Naive thymus-derived CD8-positive, alpha-beta T cell (primary cell): ENCODE data around the gene RNF144A. TPM values are rescaled to one million over a fixed set of nuclear protein-coding genes. Genes with fewer than 3 reads are reported as not detected.

ENCODE experiments used
- ATAC-seq, 2 donors: fragments of 150-1000 bp; cut with Tn5 transposase in 1 of 2; sonication (Bioruptor Pico), chemical (Tn5 transposase) in 1 of 2; 1 replicate in 1 of 2; 2 replicates in 1 of 2; pipeline ENCODE4 v1.10.0; 2021; ENCODE audit warnings: mild to moderate bottlenecking in 2 of 2, moderate library complexity in 2 of 2
- POLR2A ChIA-PET: fragments of 350-600 bp; sonication (Branson Sonifier 250); formaldehyde crosslinking; loops from one replicate; lab custom pipeline; 2021; ENCODE audit warnings: antibody characterized with exemption; lab: Charles Lee
- DNase-seq, 10 donors: peaks; one replicate each; pipeline versions ENCODE4 v3.0.0 to v3.0.0-alpha.2; 2020 to 2022
- H3K27ac Mint-ChIP-seq, 10 donors: one replicate each; pipeline ENCODE4 v1.8.0; 2020 to 2022; ENCODE audit warnings: mild to moderate bottlenecking in 10 of 10, mixed read lengths in 10 of 10, moderate library complexity in 4 of 10, inconsistent platforms in 1 of 10
- H3K27me3 Mint-ChIP-seq, 5 donors: one replicate each; pipeline ENCODE4 v1.8.0; 2021 to 2022; ENCODE audit warnings: mixed read lengths in 5 of 5
- H3K36me3 Mint-ChIP-seq, 3 donors: one replicate each; pipeline ENCODE4 v1.8.0; 2020 to 2022; ENCODE audit warnings: mixed read lengths in 3 of 3, mild to moderate bottlenecking in 2 of 3, inconsistent platforms in 1 of 3
- H3K4me1 Mint-ChIP-seq, 4 donors: one replicate each; pipeline ENCODE4 v1.8.0; 2021 to 2022; ENCODE audit warnings: mixed read lengths in 4 of 4
- H3K4me3 Mint-ChIP-seq, 10 donors: one replicate each; pipeline ENCODE4 v1.8.0; 2020 to 2022; ENCODE audit warnings: mild to moderate bottlenecking in 10 of 10, mixed read lengths in 10 of 10, moderate library complexity in 6 of 10, inconsistent platforms in 1 of 10
- H3K9me3 Mint-ChIP-seq, 9 donors: one replicate each; pipeline ENCODE4 v1.8.0; 2020 to 2022; ENCODE audit warnings: mixed read lengths in 9 of 9, mild to moderate bottlenecking in 3 of 9, inconsistent platforms in 1 of 9, moderate library complexity in 1 of 9
- polyA plus RNA-seq, 3 donors: library from polyadenylated mRNA; unstranded; fragments of 300-500 nt; fragmentation: Illumina TruSeq; gene quantifications; one replicate each; pipeline ENCODE4 v1.2.3, GENCODE V29; 2021
- total RNA-seq, 8 experiments: library from RNA in 2 of 8; stranded (reverse) in 2 of 8; gene quantifications; one replicate each; pipeline ENCODE4 v1.2.3 and lab custom pipeline; 2021 to 2026

RNF144A gene
- total and polyA plus RNA-seq, 5 experiments from 2014 or later, result 10.3 to 42.7 (median 15.5) TPM

DNA sequence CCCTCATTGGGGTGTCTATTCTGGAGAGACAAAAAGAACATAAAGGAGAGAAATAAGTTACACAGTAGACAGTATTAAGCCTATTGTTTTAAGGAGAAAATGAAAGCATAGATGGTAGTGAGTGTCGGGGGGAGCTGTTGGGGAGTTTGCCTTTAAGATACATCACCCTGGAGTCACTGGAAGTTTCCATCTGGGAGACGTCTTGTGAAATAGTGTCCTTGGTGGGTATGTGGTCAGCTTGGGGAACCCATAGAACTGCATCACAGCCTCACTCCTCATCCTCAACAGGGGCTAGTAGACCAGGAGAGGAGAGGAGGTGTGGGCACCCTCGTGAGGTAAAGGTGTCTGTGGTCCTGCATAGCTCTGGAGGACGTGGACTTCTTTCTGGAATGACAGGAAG lies 60.6 kb downstream of the RNF144A start:
- no peak overlapping the region for H3K4me3 Mint-ChIP-seq
- H3K27ac Mint-ChIP-seq, result peak overlapping the region in 3 of 10 donors; percentile 29 to 30 (median 29)
- peaks cover 0 to 67% (median 33%) of the 10 kb centered on the region in 3 donors for H3K36me3 Mint-ChIP-seq
- H3K9me3 Mint-ChIP-seq, result no peaks in the 10 kb centered on the region
- peaks cover 3 to 46% (median 28%) of the 10 kb centered on the region in 4 donors for H3K4me1 Mint-ChIP-seq
- no peak for ATAC-seq
- POLR2A ChIA-PET, result no interaction called here
- DNase-seq, result no peak
- H3K27me3 Mint-ChIP-seq, result no peaks in the 10 kb centered on the region

DNA sequence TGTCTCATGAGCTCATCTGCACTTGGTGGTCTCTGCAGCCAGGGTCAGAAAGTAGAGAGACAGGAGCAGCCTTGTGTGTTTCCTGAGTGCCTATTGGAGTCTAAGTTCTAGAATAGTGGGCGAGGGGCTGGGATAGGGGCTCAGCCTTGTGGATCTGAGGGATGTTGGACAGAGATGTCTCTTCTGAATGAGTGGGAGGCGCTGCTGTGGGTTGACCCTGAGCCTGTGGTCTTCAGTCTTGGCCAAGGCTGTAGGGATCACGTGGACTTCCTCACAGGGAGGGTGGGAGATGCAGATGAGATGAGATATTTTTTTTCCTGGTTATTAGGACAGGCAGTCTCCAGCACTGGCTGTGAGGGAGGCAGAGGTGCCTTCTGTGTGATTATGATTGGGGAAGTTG lies 61.8 kb downstream of the RNF144A start:
- no peak for DNase-seq
- ATAC-seq, result no peak
- POLR2A ChIA-PET, result no interaction called here
- Mint-ChIP-seq H3K27ac (peak overlapping the region in 1 of 10 donors; percentile 53), H3K4me1 (peaks cover 3 to 57% (median 39%) of the 10 kb centered on the region in 4 donors), H3K9me3 (no peaks in the 10 kb centered on the region), H3K36me3 (peaks cover 0 to 59% (median 29%) of the 10 kb centered on the region in 3 donors), H3K4me3 (no peak overlapping the region), H3K27me3 (no peaks in the 10 kb centered on the region)

DNA sequence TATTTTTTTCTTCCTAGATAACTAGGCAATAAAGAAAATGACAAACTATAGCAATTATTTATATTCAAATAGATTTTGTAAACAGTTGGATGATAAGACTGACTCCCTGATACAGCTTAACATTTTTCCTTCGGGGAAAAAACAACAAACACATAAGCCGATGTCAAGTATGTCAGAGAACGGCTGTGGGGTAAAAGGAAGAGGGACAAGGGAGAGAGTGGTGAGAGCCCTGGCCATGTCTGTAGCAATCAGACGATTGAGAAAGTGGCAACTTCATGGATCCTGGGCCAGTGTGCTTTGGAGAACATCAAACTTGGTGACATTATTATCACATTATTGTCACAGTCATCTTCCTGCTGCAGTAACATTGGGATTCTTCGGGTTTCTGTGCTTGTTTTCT lies 65.2 kb downstream of the RNF144A start:
- no peak for ATAC-seq
- no peak for DNase-seq
- Mint-ChIP-seq H3K9me3 (no peaks in the 10 kb centered on the region), H3K4me1 (peaks cover 19 to 80% (median 64%) of the 10 kb centered on the region in 4 donors), H3K36me3 (peaks cover 0 to 41% (median 25%) of the 10 kb centered on the region in 3 donors), H3K27me3 (no peaks in the 10 kb centered on the region), H3K4me3 (no peak overlapping the region), H3K27ac (peak overlapping the region in 1 of 10 donors; percentile 33)
- POLR2A ChIA-PET, result no interaction called here

DNA sequence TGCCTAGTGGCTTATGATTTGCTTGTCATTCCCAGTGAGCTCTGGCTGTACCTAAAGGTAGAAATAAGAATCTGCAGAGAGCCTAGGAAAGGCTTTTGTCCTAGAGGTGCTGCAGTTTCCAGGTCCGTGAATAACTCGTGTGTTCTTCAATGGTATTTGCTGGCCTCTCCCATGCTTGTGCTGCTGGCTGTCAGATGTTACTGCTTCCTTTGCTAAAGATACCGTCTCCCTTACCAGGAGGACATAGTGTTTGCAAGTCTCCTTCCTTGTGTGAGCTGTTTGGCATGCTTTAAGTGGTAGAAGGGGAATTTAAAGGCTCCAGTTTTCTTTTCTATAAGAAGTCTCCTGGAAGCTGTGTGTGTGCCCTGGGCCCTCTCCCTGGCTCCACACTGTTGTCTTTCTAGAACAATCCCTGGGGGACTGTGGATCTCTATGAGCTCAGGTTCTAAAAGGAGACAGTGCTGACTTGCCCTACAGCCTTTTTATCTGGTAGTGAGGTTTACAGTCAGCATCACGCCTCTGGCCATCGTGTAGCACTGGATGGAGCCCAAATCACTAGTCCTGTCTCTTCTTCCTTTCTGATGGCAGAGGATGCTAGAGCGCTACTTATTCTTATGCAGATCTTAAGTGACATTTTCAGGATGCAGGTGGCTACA lies 65.8 kb downstream of the RNF144A start:
- Mint-ChIP-seq H3K36me3 (peaks cover 0 to 41% (median 25%) of the 10 kb centered on the region in 3 donors), H3K4me1 (peaks cover 19 to 85% (median 61%) of the 10 kb centered on the region in 4 donors), H3K4me3 (no peak overlapping the region), H3K9me3 (no peaks in the 10 kb centered on the region), H3K27ac (peak overlapping the region in 4 of 10 donors; percentile 66 to 76 (median 68)), H3K27me3 (no peaks in the 10 kb centered on the region)
- no peak for ATAC-seq
- POLR2A ChIA-PET, result no interaction called here
- DNase-seq, result no peak

DNA sequence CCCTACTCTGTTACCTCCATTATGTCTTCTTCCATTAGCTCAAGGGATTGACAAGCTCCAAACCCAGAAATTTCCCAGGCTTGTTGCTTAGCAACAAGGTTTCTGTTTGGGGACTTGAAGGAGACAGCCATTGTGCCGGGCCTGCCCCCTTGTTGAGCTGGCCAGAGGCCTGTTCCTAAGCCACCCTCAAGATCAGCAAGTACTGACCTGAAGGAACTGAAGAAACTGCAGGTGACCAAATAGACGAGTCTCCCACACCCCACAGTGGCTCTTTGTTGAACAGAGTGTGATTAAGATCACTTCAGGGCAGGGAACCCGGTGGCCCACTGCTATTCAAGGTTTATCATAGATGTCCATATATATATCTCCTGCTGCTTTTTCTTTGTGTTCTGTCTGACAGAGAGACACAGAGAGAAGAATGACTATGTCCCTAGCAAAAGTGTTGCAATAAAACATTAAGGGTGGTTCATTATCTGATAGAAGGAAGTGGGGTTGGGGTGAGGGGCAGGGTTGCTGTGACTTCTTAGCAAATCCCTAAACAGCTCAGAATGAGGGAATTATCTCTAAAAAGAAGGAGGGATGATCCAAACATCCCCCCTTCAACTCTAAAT lies 69.2 kb downstream of the RNF144A start:
- H3K27me3 Mint-ChIP-seq, result no peaks in the 10 kb centered on the region
- no peak for DNase-seq
- H3K36me3 Mint-ChIP-seq, result peaks cover 6 to 42% (median 32%) of the 10 kb centered on the region in 3 donors
- peaks cover 0 to 5% (median 0%) of the 10 kb centered on the region in 9 donors for H3K9me3 Mint-ChIP-seq
- H3K27ac Mint-ChIP-seq, result peak overlapping the region in 8 of 10 donors; percentile 1 to 80 (median 50)
- peak overlapping the region in 1 of 10 donors; percentile 20 for H3K4me3 Mint-ChIP-seq
- no peak for ATAC-seq
- H3K4me1 Mint-ChIP-seq, result peaks cover 19 to 69% (median 48%) of the 10 kb centered on the region in 4 donors
- POLR2A ChIA-PET, result no interaction called here

DNA sequence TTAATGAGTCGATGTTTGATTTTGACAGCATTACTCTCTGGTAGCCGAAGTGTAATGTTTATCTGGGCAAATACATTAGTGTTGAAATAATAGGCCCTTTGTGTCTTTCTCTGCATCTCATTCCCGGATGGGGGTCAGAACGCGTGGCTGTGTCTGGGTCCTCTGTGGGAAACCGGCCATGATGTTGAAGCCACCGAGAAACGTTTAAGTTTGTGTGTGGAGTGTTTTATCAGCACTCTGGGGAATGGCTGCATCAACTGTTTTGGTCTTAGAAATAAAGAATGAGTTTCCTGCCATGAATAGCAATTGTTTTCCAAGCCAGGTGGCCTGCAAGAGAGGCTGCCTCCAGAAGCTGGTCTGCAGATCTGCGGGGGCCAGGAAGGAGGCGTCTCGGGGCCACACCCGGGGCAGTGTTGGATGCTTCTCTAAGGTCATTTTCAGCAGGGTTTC lies 69.7 kb downstream of the RNF144A start:
- no peaks in the 10 kb centered on the region for H3K27me3 Mint-ChIP-seq
- POLR2A ChIA-PET, result no interaction called here
- no peak for DNase-seq

DNA sequence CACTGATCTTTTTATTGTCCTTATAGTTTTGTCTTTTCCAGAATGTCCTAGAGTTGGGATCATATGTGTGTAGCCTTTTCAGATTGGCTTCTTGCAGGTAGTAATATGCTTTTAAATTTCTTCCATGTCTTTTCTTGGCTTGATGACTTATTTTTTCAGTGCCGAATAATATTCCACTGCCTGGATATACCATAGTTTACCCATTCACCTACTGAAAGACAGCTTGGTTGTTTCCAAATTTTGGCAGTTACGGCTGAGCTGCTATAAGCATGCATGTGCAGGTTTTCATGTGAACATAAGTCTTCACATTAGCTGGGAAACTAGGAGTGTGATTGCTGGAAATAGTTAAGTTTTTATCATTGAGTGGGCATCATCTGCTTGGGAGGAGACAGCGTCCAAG lies 73.7 kb downstream of the RNF144A start:
- Mint-ChIP-seq H3K9me3 (peaks cover 0 to 5% (median 0%) of the 10 kb centered on the region in 9 donors), H3K27me3 (no peaks in the 10 kb centered on the region), H3K36me3 (peaks cover 6 to 63% (median 23%) of the 10 kb centered on the region in 3 donors), H3K4me3 (no peak overlapping the region), H3K27ac (peak overlapping the region in 1 of 10 donors; percentile 7), H3K4me1 (peaks cover 15 to 45% (median 31%) of the 10 kb centered on the region in 4 donors)
- no peak for ATAC-seq
- POLR2A ChIA-PET, result no interaction called here
- DNase-seq, result no peak

More for the DNA sequence above, 69.7 kb downstream of the RNF144A start:
- Mint-ChIP-seq H3K27ac (peak overlapping the region in 7 of 10 donors; percentile 1 to 80 (median 58)), H3K4me1 (peaks cover 19 to 67% (median 46%) of the 10 kb centered on the region in 4 donors), H3K9me3 (peaks cover 0 to 5% (median 0%) of the 10 kb centered on the region in 9 donors), H3K4me3 (no peak overlapping the region), H3K36me3 (peaks cover 6 to 40% (median 26%) of the 10 kb centered on the region in 3 donors)
- no peak for ATAC-seq

DNA sequence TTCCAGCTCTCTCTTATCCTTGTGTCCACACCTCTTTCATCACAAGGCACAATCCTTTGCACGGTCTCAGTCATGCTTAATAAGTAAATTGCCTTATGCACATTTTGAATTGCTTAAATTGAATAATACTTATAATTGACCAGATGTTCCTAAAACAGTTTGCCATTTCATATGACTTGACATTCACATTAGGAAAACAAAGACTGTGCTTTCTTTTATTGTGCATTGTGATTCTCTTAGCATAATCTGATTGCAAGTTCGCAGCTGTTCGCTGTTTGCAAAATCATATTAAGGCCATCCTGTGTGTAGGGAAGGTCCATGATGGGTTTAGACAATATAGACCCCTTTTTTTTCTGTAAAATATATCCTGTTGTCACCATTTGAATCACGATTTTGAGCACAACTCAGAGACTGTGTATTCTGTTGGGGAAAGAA lies 75.6 kb downstream of the RNF144A start:
- Mint-ChIP-seq H3K4me1 (peaks cover 7 to 25% (median 20%) of the 10 kb centered on the region in 4 donors), H3K27ac (peak overlapping the region in 2 of 10 donors; percentile 35 to 78)
- POLR2A ChIA-PET, result no interaction called here

DNA sequence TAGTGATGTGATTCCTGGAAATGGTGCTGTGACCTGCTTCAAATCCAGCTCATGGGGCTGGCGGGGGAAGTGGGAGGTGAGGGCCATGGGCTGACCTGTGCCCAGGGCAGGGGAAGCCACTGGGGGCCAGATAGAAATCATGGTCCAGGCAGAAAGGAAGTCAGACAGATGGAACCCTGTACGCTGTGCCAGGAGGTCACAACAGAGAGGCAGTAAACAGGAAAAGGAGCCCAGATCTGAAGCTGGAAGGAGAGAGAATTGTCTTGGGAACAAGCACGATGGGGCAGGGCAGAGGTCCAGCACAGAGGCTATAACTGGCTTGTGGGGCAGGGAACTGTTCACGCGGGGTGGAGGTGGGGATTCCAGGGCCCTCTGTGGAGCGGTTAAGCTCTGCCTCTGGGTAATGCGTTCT lies 76.0 kb downstream of the RNF144A start:
- Mint-ChIP-seq H3K4me3 (no peak overlapping the region), H3K27ac (peak overlapping the region in 2 of 10 donors; percentile 35 to 78), H3K9me3 (peaks cover 0 to 5% (median 0%) of the 10 kb centered on the region in 9 donors), H3K4me1 (peaks cover 9 to 25% (median 19%) of the 10 kb centered on the region in 4 donors), H3K36me3 (peaks cover 6 to 78% (median 25%) of the 10 kb centered on the region in 3 donors), H3K27me3 (no peaks in the 10 kb centered on the region)
- ATAC-seq (no peak), DNase-seq (no peak)
- POLR2A ChIA-PET, result no interaction called here

More for the DNA sequence above, 75.6 kb downstream of the RNF144A start:
- peaks cover 0 to 5% (median 0%) of the 10 kb centered on the region in 9 donors for H3K9me3 Mint-ChIP-seq
- H3K4me3 Mint-ChIP-seq, result no peak overlapping the region
- no peaks in the 10 kb centered on the region for H3K27me3 Mint-ChIP-seq
- peaks cover 6 to 76% (median 26%) of the 10 kb centered on the region in 3 donors for H3K36me3 Mint-ChIP-seq
- ATAC-seq (no peak), DNase-seq (no peak)

DNA sequence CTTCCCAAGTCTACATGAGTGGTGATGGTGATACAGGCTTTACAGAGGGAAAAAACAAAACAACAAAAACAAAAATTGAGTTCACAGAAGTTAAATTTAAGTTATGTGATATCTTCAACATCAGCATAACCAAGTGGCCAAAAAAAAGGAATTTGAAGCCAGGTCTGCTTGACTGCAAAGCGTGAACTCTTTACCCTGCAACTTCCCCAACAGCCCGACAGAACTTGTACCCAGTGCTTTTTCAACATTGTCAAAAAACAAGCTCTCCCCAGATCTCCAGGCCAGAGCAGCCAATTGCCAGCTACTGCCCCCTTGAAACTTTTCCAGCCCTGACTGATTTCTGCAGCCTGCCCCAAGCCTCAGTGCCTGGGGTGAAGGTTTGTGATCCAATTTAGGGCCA lies 76.7 kb downstream of the RNF144A start:
- no peak overlapping the region for H3K4me3 Mint-ChIP-seq
- H3K4me1 Mint-ChIP-seq, result peaks cover 16 to 27% (median 21%) of the 10 kb centered on the region in 4 donors
- no peak for ATAC-seq
- peaks cover 6 to 78% (median 21%) of the 10 kb centered on the region in 3 donors for H3K36me3 Mint-ChIP-seq
- peaks cover 0 to 5% (median 0%) of the 10 kb centered on the region in 9 donors for H3K9me3 Mint-ChIP-seq
- peak overlapping the region in 4 of 10 donors; percentile 3 to 78 (median 38) for H3K27ac Mint-ChIP-seq
- no peaks in the 10 kb centered on the region for H3K27me3 Mint-ChIP-seq
- DNase-seq, result no peak
- POLR2A ChIA-PET, result no interaction called here

DNA sequence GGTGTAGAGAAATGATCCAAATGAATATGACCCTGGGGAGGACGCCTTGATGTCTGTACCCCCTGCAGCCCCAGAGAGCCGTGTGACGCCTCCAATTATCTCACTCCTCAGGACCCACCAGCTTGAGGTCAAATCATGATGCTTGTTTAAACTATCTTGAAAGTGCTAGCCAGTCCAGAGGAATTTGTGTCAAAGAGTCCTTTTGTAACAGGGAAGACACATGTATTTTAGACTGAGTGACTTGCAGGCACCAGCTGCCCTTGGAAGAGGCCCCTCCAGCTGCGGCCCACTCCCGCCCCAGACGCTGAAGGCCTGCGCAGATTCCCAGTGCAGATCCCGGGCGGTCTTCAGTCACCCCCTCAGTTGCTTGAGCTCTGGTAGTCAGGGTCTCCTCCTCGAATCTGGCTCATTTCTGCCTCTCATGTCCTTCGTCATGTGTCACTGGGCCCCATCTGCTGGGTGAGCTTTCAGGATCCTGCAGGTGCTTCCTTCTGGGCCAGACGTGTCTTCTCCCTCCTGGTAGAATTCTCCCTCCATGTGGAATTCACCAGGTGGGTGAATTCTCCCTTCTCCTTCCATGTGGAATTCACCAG lies 77.4 kb downstream of the RNF144A start:
- peak overlapping the region in 4 of 10 donors; percentile 9 to 78 (median 38) for H3K27ac Mint-ChIP-seq
- peaks cover 6 to 75% (median 16%) of the 10 kb centered on the region in 3 donors for H3K36me3 Mint-ChIP-seq
- peaks cover 20 to 33% (median 27%) of the 10 kb centered on the region in 4 donors for H3K4me1 Mint-ChIP-seq
- peaks cover 0 to 5% (median 0%) of the 10 kb centered on the region in 9 donors for H3K9me3 Mint-ChIP-seq
- POLR2A ChIA-PET, result interaction anchor here (0.5 kb wide), 1 partner anchor 11 kb away, joined by 3 read pairs; no protein-coding TSS in a partner anchor
- H3K27me3 Mint-ChIP-seq, result no peaks in the 10 kb centered on the region
- DNase-seq, result no peak
- no peak for ATAC-seq
- no peak overlapping the region for H3K4me3 Mint-ChIP-seq

DNA sequence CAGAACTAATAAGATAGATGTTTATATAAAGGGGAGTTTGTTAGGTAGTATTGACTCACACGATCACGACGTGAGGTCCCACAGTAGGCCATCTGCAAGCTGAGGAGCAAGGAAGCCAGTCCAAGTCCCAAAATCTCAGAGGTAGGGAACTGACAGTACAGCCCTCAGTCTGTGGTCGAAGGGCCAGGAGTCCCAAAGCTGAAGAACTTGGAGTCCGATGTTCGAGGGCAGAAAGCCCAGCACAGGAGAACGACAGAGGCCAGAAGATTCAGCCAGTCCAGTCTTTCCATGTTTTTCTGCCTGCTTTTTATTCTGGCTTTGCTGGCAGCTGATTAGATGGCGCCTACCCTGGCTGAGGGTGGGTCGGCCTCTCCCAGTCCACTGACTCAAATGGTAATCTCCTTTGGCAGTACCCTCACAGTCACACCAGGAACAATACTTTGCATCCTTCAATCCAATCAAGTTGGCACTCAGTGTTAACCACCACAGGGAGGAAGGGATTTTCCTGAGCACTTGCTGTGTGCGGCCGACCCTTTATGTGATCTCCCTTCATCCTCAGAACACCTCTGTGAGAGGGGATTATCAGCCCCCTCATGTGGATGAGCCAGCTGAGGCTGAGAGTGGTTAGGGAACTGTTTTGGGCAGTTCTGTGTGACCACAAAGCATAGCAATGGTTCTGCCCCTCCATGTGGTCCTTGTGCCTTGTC lies 78.3 kb downstream of the RNF144A start:
- H3K27me3 Mint-ChIP-seq, result no peaks in the 10 kb centered on the region
- H3K4me3 Mint-ChIP-seq, result no peak overlapping the region
- DNase-seq (no peak), ATAC-seq (no peak)
- peak overlapping the region in 4 of 10 donors; percentile 34 to 84 (median 68) for H3K27ac Mint-ChIP-seq
- POLR2A ChIA-PET, result no interaction called here
- peaks cover 20 to 42% (median 32%) of the 10 kb centered on the region in 4 donors for H3K4me1 Mint-ChIP-seq
- H3K9me3 Mint-ChIP-seq, result peaks cover 0 to 5% (median 0%) of the 10 kb centered on the region in 9 donors
- H3K36me3 Mint-ChIP-seq, result peaks cover 5 to 68% (median 11%) of the 10 kb centered on the region in 3 donors
